ENCODE data around the gene MGARP. TPM values are rescaled to one million over a fixed set of nuclear protein-coding genes. Genes with fewer than 3 reads are reported as not detected.
A peak's percentile ranks its signal among the peaks of the same experiment; 100 is the strongest.

The MGARP gene
- total and polyA plus RNA-seq, 4 donors: 0.17 to 0.87 (median 0.36) TPM

DNA sequence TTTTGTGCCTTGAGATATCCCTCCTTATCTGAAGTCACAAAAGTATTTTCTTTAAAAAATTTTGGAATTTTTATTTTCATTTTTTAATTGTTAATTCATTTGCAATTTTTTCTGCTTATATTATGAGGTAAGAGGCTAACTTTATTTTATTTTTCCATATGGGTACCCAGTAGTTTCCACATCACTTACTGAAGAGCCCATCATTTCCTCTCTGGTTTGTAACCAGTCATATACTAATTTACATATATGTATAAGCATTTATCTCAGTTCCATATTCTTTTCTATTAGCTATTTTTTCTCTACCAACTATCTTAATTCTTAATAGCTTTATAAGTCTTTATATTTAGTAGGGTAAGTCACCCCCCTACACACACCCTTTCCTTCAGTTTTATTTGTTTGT is 27.0 kb downstream of the MGARP start:
- Histone ChIP-seq H3K9me3 (ENCODE audit: control insufficient read depth in 4 of 4, insufficient read depth in 3 of 4, low read length in 3 of 4) (no peaks in the 10 kb centered on the region), H3K4me1 (ENCODE audit: control insufficient read depth in 5 of 5, insufficient read depth in 5 of 5, low read length in 5 of 5) (no peaks in the 10 kb centered on the region), H3K9ac (ENCODE audit: insufficient read depth in 1 of 2, low read length in 2 of 2) (no peak overlapping the region), H3K27ac (ENCODE audit: low read depth in 1 of 2, low read length in 1 of 2) (no peak overlapping the region), H3K36me3 (ENCODE audit: control insufficient read depth in 4 of 4, insufficient read depth in 4 of 4, low read length in 4 of 4) (no peaks in the 10 kb centered on the region), H3K4me3 (no peak overlapping the region), H3K27me3 (ENCODE audit: control insufficient read depth in 3 of 3, insufficient read depth in 3 of 3, low read length in 2 of 3) (no peaks in the 10 kb centered on the region)
- ATAC-seq (ENCODE audit: insufficient read depth, low FRiP score): no peak
- TF ChIP-seq, protein P1, sequence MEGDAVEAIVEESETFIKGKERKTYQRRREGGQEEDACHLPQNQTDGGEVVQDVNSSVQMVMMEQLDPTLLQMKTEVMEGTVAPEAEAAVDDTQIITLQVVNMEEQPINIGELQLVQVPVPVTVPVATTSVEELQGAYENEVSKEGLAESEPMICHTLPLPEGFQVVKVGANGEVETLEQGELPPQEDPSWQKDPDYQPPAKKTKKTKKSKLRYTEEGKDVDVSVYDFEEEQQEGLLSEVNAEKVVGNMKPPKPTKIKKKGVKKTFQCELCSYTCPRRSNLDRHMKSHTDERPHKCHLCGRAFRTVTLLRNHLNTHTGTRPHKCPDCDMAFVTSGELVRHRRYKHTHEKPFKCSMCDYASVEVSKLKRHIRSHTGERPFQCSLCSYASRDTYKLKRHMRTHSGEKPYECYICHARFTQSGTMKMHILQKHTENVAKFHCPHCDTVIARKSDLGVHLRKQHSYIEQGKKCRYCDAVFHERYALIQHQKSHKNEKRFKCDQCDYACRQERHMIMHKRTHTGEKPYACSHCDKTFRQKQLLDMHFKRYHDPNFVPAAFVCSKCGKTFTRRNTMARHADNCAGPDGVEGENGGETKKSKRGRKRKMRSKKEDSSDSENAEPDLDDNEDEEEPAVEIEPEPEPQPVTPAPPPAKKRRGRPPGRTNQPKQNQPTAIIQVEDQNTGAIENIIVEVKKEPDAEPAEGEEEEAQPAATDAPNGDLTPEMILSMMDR (IDR thresholded peaks at IDR 0.05; ENCODE audit: control extremely low read depth, extremely low read depth): no peak
- DNase-seq: no peak

DNA sequence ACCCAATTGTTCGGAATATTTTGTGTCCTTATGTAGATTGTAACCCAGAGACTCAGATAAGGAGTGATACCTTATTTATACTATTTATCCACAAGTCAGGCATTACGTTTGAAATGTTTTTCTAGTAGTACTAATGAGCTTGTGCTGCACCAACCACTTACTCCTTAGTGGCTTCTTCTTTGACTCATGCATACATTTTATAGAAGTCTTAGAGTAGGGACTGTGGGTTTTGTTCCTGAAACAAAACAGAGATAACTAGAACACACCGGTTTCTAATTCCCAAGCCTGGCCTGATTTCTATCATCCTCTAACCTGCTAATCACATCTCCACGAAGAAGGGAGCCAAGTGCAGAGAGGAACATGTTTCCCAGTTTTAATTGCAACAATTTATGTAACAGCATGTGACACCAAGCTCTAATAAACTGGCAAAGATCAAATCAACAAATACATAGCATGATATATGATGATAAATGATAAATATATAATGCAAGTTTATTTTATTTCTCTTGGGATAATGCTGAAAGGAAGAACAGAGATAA is 32.3 kb downstream of the MGARP start:
- Histone ChIP-seq H3K4me3 (no peak overlapping the region), H3K9ac (ENCODE audit: insufficient read depth in 1 of 2, low read length in 2 of 2) (no peak overlapping the region), H3K27me3 (ENCODE audit: control insufficient read depth in 3 of 3, insufficient read depth in 3 of 3, low read length in 2 of 3) (no peaks in the 10 kb centered on the region), H3K27ac (ENCODE audit: low read depth in 1 of 2, low read length in 1 of 2) (no peak overlapping the region), H3K9me3 (ENCODE audit: control insufficient read depth in 4 of 4, insufficient read depth in 3 of 4, low read length in 3 of 4) (no peaks in the 10 kb centered on the region), H3K4me1 (ENCODE audit: control insufficient read depth in 5 of 5, insufficient read depth in 5 of 5, low read length in 5 of 5) (peaks cover 0 to 3% (median 0%) of the 10 kb centered on the region in 5 donors), H3K36me3 (ENCODE audit: control insufficient read depth in 4 of 4, insufficient read depth in 4 of 4, low read length in 4 of 4) (no peaks in the 10 kb centered on the region)
- no peak for ATAC-seq (ENCODE audit: insufficient read depth, low FRiP score)
- TF ChIP-seq, protein P1 (IDR thresholded peaks at IDR 0.05; ENCODE audit: control extremely low read depth, extremely low read depth): no peak
- DNase-seq: no peak
- WGBS, 2 donors: 85 to 90% methylated on average over 4 of the region's 4 CpGs

DNA sequence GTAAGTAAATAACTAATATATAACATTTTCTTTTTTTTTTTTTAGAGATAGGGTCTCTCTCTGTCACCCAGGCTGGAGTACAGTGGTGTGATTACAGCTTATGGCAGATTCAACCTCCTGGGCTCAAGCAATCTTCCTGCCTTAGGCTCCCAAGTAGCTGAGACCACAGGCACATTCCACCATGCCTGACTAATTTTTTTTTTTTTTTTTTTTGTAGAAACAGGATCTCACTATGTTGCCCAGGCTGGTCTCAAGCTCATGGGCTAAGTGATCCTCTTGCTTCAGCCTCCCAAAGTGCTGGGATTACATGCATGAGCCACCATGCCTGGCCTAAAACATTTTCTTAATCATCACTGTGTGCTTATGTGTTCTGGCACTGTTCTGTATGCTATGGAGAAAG is 32.8 kb downstream of the MGARP start:
- no peaks in the 10 kb centered on the region for H3K36me3 ChIP-seq (ENCODE audit: control insufficient read depth in 4 of 4, insufficient read depth in 4 of 4, low read length in 4 of 4)
- DNase-seq (no peak), ATAC-seq (ENCODE audit: insufficient read depth, low FRiP score) (no peak)
- no peak overlapping the region for H3K4me3 ChIP-seq
- H3K27ac ChIP-seq (ENCODE audit: low read depth in 1 of 2, low read length in 1 of 2): no peak overlapping the region
- no peaks in the 10 kb centered on the region for H3K9me3 ChIP-seq (ENCODE audit: control insufficient read depth in 4 of 4, insufficient read depth in 3 of 4, low read length in 3 of 4)
- peaks cover 0 to 3% (median 0%) of the 10 kb centered on the region in 5 donors for H3K4me1 ChIP-seq (ENCODE audit: control insufficient read depth in 5 of 5, insufficient read depth in 5 of 5, low read length in 5 of 5)
- H3K27me3 ChIP-seq (ENCODE audit: control insufficient read depth in 3 of 3, insufficient read depth in 3 of 3, low read length in 2 of 3): no peaks in the 10 kb centered on the region
- H3K9ac ChIP-seq (ENCODE audit: insufficient read depth in 1 of 2, low read length in 2 of 2): no peak overlapping the region
- TF ChIP-seq, protein P1 (IDR thresholded peaks at IDR 0.05; ENCODE audit: control extremely low read depth, extremely low read depth): no peak

DNA sequence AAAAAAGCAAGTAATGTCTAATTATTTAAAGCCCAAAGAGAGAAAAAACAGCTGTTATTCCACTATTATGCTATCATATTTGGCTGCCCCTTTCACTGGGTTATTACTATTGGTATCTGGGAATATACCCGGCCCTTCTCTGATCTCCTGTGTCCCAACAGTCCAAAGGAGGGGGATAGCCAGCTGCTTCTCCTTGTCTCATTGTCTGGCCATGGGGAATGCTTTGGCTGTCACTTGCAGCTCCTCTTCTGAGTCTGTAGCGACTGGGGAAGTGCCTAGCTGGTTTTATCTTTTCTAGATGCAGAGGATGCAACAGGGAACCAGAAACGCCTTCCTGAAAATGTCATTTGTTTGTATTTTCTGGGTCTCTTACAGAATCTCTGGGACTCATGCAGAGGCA is 33.9 kb downstream of the MGARP start:
- H3K4me3 ChIP-seq: no peak overlapping the region
- H3K4me1 ChIP-seq (ENCODE audit: control insufficient read depth in 5 of 5, insufficient read depth in 5 of 5, low read length in 5 of 5): peaks cover 0 to 3% (median 0%) of the 10 kb centered on the region in 5 donors
- TF ChIP-seq, protein P1 (IDR thresholded peaks at IDR 0.05; ENCODE audit: control extremely low read depth, extremely low read depth): no peak
- no peak overlapping the region for H3K9ac ChIP-seq (ENCODE audit: insufficient read depth in 1 of 2, low read length in 2 of 2)
- H3K9me3 ChIP-seq (ENCODE audit: control insufficient read depth in 4 of 4, insufficient read depth in 3 of 4, low read length in 3 of 4): no peaks in the 10 kb centered on the region
- WGBS, 2 donors: 74 to 75% methylated on average over 3 of the region's 3 CpGs
- H3K36me3 ChIP-seq (ENCODE audit: control insufficient read depth in 4 of 4, insufficient read depth in 4 of 4, low read length in 4 of 4): no peaks in the 10 kb centered on the region
- H3K27me3 ChIP-seq (ENCODE audit: control insufficient read depth in 3 of 3, insufficient read depth in 3 of 3, low read length in 2 of 3): no peaks in the 10 kb centered on the region
- H3K27ac ChIP-seq (ENCODE audit: low read depth in 1 of 2, low read length in 1 of 2): no peak overlapping the region
- DNase-seq: peak in 1 of 3 donors; percentile 23
- no peak for ATAC-seq (ENCODE audit: insufficient read depth, low FRiP score)
